ENCODE results near the gene CST6. TPM values are rescaled to one million over a fixed set of nuclear protein-coding genes. Genes with fewer than 3 reads are reported as not detected.

Gene CST6
- total and polyA plus RNA-seq, 8 donors = 0.50 to 47.8 (median 6.6) TPM; not detected in 5

DNA sequence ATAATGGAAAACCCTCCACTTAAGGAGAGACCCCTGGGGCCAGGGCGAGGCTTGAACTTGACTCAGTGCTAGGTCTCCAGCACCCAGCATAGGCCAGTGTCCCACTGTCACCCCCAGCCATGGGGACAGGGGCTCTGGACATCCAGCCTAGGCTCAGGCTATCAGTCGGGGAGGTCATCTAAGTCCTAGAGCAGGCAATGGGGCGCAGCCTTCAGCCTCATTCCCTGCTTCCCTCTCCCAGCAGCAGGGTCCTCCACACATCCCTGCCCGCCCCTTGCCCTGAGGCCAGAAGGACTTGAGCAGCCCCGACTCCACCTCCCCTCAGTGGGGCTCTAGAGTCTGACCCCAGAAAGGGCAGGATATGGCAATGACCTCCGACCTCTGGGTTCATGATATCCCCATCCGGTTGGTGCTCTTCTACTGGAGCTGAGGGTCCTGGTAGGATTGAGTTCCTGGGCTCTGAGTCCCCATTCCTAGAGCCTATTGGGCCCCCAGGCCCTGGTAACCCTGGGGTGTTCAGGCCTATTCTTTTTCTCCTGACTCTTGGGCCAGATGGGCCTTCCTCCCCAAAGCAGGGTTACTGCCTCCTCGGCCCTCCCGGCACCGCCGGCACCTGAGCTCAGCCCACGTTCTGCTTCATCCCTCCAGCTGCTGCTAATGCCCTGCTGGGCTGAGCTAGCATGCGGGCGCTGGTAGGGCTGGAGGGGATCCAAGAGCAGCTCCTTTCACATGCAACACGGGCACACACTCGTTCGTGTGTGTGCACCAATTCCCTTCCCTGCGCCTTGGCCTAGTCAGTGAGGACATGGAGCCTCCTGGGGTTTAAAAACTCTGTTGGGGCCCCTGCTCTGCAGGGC, 4.4 kb downstream of the CST6 start:
- H3K36me3 ChIP-seq = no peaks in the 10 kb centered on the region
- 73 to 83% (median 78%) methylated on average over 15 to 18 of the region's 18 CpGs for WGBS, 5 donors
- peaks cover 0 to 22% (median 12%) of the 10 kb centered on the region in 4 donors for H3K4me1 ChIP-seq
- DNase-seq = no peak
- H3K9me3 ChIP-seq = no peaks in the 10 kb centered on the region
- H3K27ac ChIP-seq = no peak overlapping the region
- H3K4me3 ChIP-seq = no peak overlapping the region
- intact Hi-C loops (cut with DNase I; ENCODE audit: low total_unique reads) = no loop called here
- TF ChIP-seq EP300 (IDR thresholded peaks at IDR 0.05) (no peak), POLR2AphosphoS5 (IDR thresholded peaks at IDR 0.05) (no peak), POLR2A (IDR thresholded peaks at IDR 0.05) (no peak)
- TF ChIP-seq, protein P1, sequence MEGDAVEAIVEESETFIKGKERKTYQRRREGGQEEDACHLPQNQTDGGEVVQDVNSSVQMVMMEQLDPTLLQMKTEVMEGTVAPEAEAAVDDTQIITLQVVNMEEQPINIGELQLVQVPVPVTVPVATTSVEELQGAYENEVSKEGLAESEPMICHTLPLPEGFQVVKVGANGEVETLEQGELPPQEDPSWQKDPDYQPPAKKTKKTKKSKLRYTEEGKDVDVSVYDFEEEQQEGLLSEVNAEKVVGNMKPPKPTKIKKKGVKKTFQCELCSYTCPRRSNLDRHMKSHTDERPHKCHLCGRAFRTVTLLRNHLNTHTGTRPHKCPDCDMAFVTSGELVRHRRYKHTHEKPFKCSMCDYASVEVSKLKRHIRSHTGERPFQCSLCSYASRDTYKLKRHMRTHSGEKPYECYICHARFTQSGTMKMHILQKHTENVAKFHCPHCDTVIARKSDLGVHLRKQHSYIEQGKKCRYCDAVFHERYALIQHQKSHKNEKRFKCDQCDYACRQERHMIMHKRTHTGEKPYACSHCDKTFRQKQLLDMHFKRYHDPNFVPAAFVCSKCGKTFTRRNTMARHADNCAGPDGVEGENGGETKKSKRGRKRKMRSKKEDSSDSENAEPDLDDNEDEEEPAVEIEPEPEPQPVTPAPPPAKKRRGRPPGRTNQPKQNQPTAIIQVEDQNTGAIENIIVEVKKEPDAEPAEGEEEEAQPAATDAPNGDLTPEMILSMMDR (IDR thresholded peaks at IDR 0.05) = no peak
- peaks cover 0 to 30% (median 21%) of the 10 kb centered on the region in 3 donors for H3K27me3 ChIP-seq

DNA sequence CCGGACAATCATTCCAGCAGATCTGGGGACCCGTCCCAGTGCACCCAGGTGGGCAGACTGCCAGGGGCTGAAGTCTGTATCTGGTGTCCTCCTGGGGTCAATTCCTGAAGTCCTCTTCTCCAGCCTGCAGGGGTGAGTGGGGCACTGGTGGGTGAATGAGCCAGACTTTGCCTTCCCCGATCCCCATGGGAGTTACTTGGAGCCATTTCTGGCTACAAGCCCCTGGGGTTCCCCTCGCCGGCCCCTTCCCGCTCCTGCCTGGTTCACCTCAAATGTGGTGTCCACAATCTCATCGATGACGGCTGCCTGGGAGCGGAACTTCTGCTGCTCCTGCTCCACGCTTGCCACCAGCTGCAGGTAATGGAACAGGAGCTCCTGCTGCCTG, 5.0 kb downstream of the CST6 start:
- TF ChIP-seq POLR2AphosphoS5 (IDR thresholded peaks at IDR 0.05) = no peak
- intact Hi-C loops (cut with DNase I; ENCODE audit: low total_unique reads) = no loop called here
- Histone ChIP-seq H3K27ac (no peak overlapping the region), H3K4me3 (no peak overlapping the region), H3K27me3 (peaks cover 0 to 24% (median 16%) of the 10 kb centered on the region in 3 donors), H3K4me1 (peaks cover 2 to 23% (median 8%) of the 10 kb centered on the region in 4 donors), H3K9me3 (no peaks in the 10 kb centered on the region), H3K36me3 (no peaks in the 10 kb centered on the region)
- DNase-seq = no peak
- 78 to 92% (median 86%) methylated on average over 3 to 10 of the region's 10 CpGs for WGBS, 5 donors

DNA sequence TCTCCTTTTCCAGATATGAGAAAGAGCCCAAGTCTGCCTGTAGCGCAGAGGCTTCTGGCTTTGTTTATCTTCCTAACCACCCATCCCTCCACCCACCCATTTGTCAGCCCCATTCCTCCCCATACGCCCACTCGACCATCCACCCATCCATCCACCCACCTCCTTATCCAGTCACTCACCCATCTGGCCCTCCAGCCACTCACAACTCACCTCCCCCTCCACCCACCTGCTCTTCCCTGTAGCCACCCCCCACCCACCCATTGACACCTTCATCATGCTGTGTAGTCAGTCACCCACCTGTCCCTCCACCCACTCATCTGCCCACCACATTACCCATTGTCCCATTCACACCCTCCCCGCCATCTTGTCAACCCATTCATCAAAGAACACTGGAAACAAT, 5.5 kb downstream of the CST6 start:
- H3K4me3 ChIP-seq = no peak overlapping the region
- no peaks in the 10 kb centered on the region for H3K36me3 ChIP-seq
- intact Hi-C loops (cut with DNase I; ENCODE audit: low total_unique reads) = no loop called here
- no peak overlapping the region for H3K27ac ChIP-seq
- peaks cover 0 to 18% (median 10%) of the 10 kb centered on the region in 3 donors for H3K27me3 ChIP-seq
- WGBS, 5 donors = 63 to 75% (median 71%) methylated on average over 4 of the region's 4 CpGs
- DNase-seq = no peak
- TF ChIP-seq EP300 (IDR thresholded peaks at IDR 0.05) (no peak), POLR2A (IDR thresholded peaks at IDR 0.05) (no peak), POLR2AphosphoS5 (IDR thresholded peaks at IDR 0.05) (no peak)
- TF ChIP-seq, protein P1 (IDR thresholded peaks at IDR 0.05) = no peak
- peaks cover 2 to 23% (median 10%) of the 10 kb centered on the region in 4 donors for H3K4me1 ChIP-seq
- H3K9me3 ChIP-seq = no peaks in the 10 kb centered on the region

DNA sequence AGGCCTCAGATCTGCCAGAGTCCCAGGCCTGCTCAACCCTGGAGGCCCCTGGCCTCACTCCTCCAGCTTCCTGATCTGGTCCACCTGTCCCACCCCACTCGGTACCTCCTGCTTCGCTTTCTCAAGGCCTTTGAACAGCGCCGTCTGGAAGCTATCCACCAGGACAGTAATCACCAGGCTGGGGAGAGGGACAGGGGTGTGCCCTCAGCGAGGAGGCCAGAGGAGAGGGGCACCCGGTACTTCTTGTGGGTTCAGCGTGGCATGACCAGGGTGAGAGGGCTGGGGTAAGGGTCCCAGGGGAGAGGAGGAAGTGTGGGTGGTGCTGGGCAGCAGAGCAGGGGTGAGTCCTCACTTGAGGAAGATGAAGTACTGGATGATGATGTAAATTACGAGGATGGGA, 8.4 kb downstream of the CST6 start:
- no peaks in the 10 kb centered on the region for H3K36me3 ChIP-seq
- 65 to 76% (median 75%) methylated on average over 8 of the region's 8 CpGs for WGBS, 5 donors
- H3K27ac ChIP-seq = no peak overlapping the region
- TF ChIP-seq POLR2AphosphoS5 (IDR thresholded peaks at IDR 0.05) (no peak), EP300 (IDR thresholded peaks at IDR 0.05) (no peak), POLR2A (IDR thresholded peaks at IDR 0.05) (no peak)
- TF ChIP-seq, protein P1 (IDR thresholded peaks at IDR 0.05) = no peak
- H3K9me3 ChIP-seq = no peaks in the 10 kb centered on the region
- H3K27me3 ChIP-seq = peaks cover 0 to 10% (median 0%) of the 10 kb centered on the region in 3 donors
- H3K4me3 ChIP-seq = no peak overlapping the region
- intact Hi-C loops (cut with DNase I; ENCODE audit: low total_unique reads) = no loop called here
- H3K4me1 ChIP-seq = peaks cover 3 to 23% (median 13%) of the 10 kb centered on the region in 4 donors
- DNase-seq = no peak
